ENCODE data around the gene ACP4. TPM values are rescaled to one million over a fixed set of nuclear protein-coding genes. Genes with fewer than 3 reads are reported as not detected.
"Not testable (repeated sequence)": the region's sequence is repeated elsewhere in the genome, so short reads cannot be mapped to it uniquely, and the experiment has no call there.

The ACP4 gene
- total and polyA plus RNA-seq, 4 donors: not detected

DNA sequence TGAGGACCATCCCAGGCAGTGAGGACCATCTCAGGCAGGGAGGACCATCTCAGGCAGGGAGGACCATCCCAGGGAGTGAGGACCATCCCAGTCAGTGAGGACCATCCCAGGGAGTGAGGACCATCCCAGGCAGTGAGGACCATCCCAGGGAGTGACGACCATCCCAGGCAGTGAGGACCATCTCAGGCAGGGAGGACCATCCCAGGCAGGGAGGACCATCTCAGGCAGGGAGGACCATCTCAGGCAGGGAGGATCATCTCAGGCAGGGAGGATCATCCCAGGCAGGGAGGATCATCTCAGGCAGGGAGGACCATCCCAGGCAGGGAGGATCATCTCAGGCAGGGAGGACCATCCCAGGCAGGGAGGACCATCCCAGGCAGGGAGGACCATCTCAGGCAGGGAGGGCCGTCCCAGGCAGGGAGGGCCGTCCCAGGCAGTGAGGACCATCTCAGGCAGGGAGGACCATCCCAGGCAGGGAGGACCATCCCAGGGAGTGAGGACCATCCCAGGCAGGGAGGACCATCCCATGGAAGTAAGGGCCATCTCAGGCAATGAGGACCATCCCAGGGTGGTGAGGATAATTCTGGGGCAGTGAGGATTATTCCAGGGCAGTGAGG is 21.5 kb downstream of the ACP4 start:
- intact Hi-C loops (cut with DNase I); H3K4me1 ChIP-seq (ENCODE audit: control insufficient read depth in 1 of 2, insufficient read depth in 2 of 2, low read length in 2 of 2); ATAC-seq (ENCODE audit: low FRiP score); H3K27ac ChIP-seq (ENCODE audit: low read depth in 1 of 2, low read length in 2 of 2); H3K36me3 ChIP-seq (ENCODE audit: control insufficient read depth in 1 of 2, insufficient read depth in 2 of 2, low read length in 1 of 2); H3K9me3 ChIP-seq (ENCODE audit: control insufficient read depth, low read length); H3K4me3 ChIP-seq (ENCODE audit: low read length in 2 of 2); DNase-seq; H3K27me3 ChIP-seq (ENCODE audit: control insufficient read depth in 1 of 2, insufficient read depth in 2 of 2, low read length in 1 of 2): not testable (repeated sequence)
- 75 to 81% methylated on average over 3 of the region's 3 CpGs for WGBS, 2 donors

DNA sequence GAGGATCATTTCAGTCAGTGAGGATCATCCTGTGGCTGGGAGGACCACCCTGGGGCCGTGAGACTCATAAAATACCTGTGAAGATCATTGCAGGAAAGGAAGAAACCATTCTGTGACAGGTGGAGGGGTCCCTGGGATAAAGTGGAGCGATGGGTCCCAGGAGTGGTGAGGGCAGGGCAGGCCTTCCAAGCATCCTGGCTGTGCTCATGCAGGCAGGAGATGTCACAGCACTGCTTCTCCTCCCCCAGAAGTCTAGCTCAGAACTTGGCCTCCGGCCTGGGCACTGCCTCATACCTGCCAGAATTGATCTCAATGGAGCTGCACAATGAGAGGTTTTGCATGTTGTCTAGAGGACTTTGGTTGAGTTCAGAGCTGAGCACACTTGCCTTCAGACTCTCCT is 22.3 kb downstream of the ACP4 start:
- Histone ChIP-seq H3K27ac (ENCODE audit: low read depth in 1 of 2, low read length in 2 of 2) (no peak overlapping the region), H3K9me3 (ENCODE audit: control insufficient read depth, low read length) (peaks cover 2% of the 10 kb centered on the region), H3K4me1 (ENCODE audit: control insufficient read depth in 1 of 2, insufficient read depth in 2 of 2, low read length in 2 of 2) (no peaks in the 10 kb centered on the region), H3K36me3 (ENCODE audit: control insufficient read depth in 1 of 2, insufficient read depth in 2 of 2, low read length in 1 of 2) (no peaks in the 10 kb centered on the region), H3K27me3 (ENCODE audit: control insufficient read depth in 1 of 2, insufficient read depth in 2 of 2, low read length in 1 of 2) (no peaks in the 10 kb centered on the region), H3K4me3 (ENCODE audit: low read length in 2 of 2) (no peak overlapping the region)
- DNase-seq (no peak), ATAC-seq (ENCODE audit: low FRiP score) (no peak)
- intact Hi-C loops (cut with DNase I): no loop called here
- WGBS, 2 donors: 59 to 85% methylated on average over 3 of the region's 3 CpGs

DNA sequence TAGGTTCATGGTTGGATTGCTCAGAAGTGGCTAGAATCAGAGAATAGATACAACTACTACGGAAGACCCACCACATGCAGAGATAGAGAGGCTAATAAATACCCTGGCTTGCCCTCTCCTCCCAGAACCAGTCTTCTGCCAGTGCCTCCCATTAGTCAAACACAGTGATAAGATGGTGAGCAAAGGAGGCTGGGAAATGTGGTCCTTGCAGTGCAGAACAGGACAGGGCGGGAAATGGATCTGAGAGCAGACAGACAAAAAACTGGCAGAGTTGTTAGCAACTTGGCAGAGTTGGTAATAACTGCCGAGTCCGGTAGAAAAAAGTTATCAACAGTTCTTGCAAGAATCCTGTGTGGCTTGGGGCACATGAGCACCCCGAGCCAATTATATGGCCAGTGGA is 24.7 kb downstream of the ACP4 start:
- Histone ChIP-seq H3K4me1 (ENCODE audit: control insufficient read depth in 1 of 2, insufficient read depth in 2 of 2, low read length in 2 of 2) (no peaks in the 10 kb centered on the region), H3K27me3 (ENCODE audit: control insufficient read depth in 1 of 2, insufficient read depth in 2 of 2, low read length in 1 of 2) (no peaks in the 10 kb centered on the region), H3K36me3 (ENCODE audit: control insufficient read depth in 1 of 2, insufficient read depth in 2 of 2, low read length in 1 of 2) (no peaks in the 10 kb centered on the region), H3K9me3 (ENCODE audit: control insufficient read depth, low read length) (peaks cover 2% of the 10 kb centered on the region), H3K27ac (ENCODE audit: low read depth in 1 of 2, low read length in 2 of 2) (no peak overlapping the region), H3K4me3 (ENCODE audit: low read length in 2 of 2) (no peak overlapping the region)
- no peak for DNase-seq
- intact Hi-C loops (cut with DNase I): no loop called here
- WGBS, 2 donors: 71 to 75% methylated on average over 5 of the region's 5 CpGs
- no peak for ATAC-seq (ENCODE audit: low FRiP score)

GRCh38 chr19:50815439-50815838 is 25.2 kb downstream of the ACP4 start:
- H3K4me1 ChIP-seq (ENCODE audit: control insufficient read depth in 1 of 2, insufficient read depth in 2 of 2, low read length in 2 of 2): no peaks in the 10 kb centered on the region
- DNase-seq (no peak), ATAC-seq (ENCODE audit: low FRiP score) (no peak)
- H3K36me3 ChIP-seq (ENCODE audit: control insufficient read depth in 1 of 2, insufficient read depth in 2 of 2, low read length in 1 of 2): no peaks in the 10 kb centered on the region
- H3K27me3 ChIP-seq (ENCODE audit: control insufficient read depth in 1 of 2, insufficient read depth in 2 of 2, low read length in 1 of 2): no peaks in the 10 kb centered on the region
- intact Hi-C loops (cut with DNase I): no loop called here
- peaks cover 2% of the 10 kb centered on the region for H3K9me3 ChIP-seq (ENCODE audit: control insufficient read depth, low read length)
- H3K4me3 ChIP-seq (ENCODE audit: low read length in 2 of 2): no peak overlapping the region
- no peak overlapping the region for H3K27ac ChIP-seq (ENCODE audit: low read depth in 1 of 2, low read length in 2 of 2)
- WGBS, 2 donors: 98 to 100% methylated on average over 1 of the region's 1 CpG

GRCh38 chr19:50817941-50818858 is 28.0 kb downstream of the ACP4 start:
- ATAC-seq (ENCODE audit: low FRiP score): peak; percentile 30
- intact Hi-C loops (cut with DNase I): loop anchor here in 1 of 2 donors (2.0 kb wide), 1 partner anchor 57 kb away; no protein-coding TSS in a partner anchor
- Histone ChIP-seq H3K27ac (ENCODE audit: low read depth in 1 of 2, low read length in 2 of 2) (no peak overlapping the region), H3K4me1 (ENCODE audit: control insufficient read depth in 1 of 2, insufficient read depth in 2 of 2, low read length in 2 of 2) (no peaks in the 10 kb centered on the region), H3K36me3 (ENCODE audit: control insufficient read depth in 1 of 2, insufficient read depth in 2 of 2, low read length in 1 of 2) (no peaks in the 10 kb centered on the region), H3K9me3 (ENCODE audit: control insufficient read depth, low read length) (peaks cover 2% of the 10 kb centered on the region), H3K4me3 (ENCODE audit: low read length in 2 of 2) (no peak overlapping the region), H3K27me3 (ENCODE audit: control insufficient read depth in 1 of 2, insufficient read depth in 2 of 2, low read length in 1 of 2) (no peaks in the 10 kb centered on the region)
- no peak for DNase-seq
- 5 to 6% methylated on average over 51 to 52 of the region's 52 CpGs for WGBS, 2 donors

DNA sequence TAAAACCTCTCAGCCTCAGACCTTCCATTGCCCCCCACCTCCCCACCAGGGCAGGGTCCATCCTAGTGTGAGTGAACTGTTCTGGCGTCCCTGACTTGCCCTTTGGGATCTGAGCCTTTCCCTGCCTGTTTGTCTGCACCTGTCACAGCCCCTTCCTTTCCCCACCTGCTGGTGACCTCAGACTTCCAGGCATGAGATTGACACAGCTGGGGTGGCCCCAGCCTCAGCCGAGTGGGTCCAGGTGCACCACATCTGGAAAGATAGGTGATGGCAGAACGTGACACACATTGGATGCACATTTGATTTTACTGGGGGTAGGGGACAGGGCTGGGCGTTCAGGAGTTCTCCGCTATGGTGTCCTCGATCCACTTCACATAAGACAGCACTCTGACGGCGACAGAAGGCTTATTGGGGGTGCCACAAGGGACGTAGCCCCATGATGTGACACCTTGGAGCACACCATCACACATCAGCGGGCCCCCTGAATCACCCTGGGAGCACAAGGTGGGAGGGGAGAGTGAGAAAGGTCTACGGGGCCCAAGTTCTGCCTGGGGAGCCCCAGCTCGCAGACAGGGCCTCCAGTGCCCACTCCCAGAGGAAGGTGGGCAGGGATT is 28.8 kb downstream of the ACP4 start:
- Histone ChIP-seq H3K36me3 (ENCODE audit: control insufficient read depth in 1 of 2, insufficient read depth in 2 of 2, low read length in 1 of 2) (no peaks in the 10 kb centered on the region), H3K9me3 (ENCODE audit: control insufficient read depth, low read length) (peaks cover 2% of the 10 kb centered on the region), H3K27me3 (ENCODE audit: control insufficient read depth in 1 of 2, insufficient read depth in 2 of 2, low read length in 1 of 2) (no peaks in the 10 kb centered on the region), H3K4me3 (ENCODE audit: low read length in 2 of 2) (no peak overlapping the region), H3K4me1 (ENCODE audit: control insufficient read depth in 1 of 2, insufficient read depth in 2 of 2, low read length in 2 of 2) (no peaks in the 10 kb centered on the region), H3K27ac (ENCODE audit: low read depth in 1 of 2, low read length in 2 of 2) (no peak overlapping the region)
- intact Hi-C loops (cut with DNase I): loop anchor here in 1 of 2 donors (2.0 kb wide), 1 partner anchor 58 kb away; no protein-coding TSS in a partner anchor
- DNase-seq (no peak), ATAC-seq (ENCODE audit: low FRiP score) (no peak)
- 58 to 64% methylated on average over 12 of the region's 12 CpGs for WGBS, 2 donors

GRCh38 chr19:50819636-50820035 is 29.4 kb downstream of the ACP4 start:
- H3K9me3 ChIP-seq (ENCODE audit: control insufficient read depth, low read length): peaks cover 2% of the 10 kb centered on the region
- no peaks in the 10 kb centered on the region for H3K27me3 ChIP-seq (ENCODE audit: control insufficient read depth in 1 of 2, insufficient read depth in 2 of 2, low read length in 1 of 2)
- WGBS, 2 donors: 19 to 34% methylated on average over 8 of the region's 8 CpGs
- no peaks in the 10 kb centered on the region for H3K4me1 ChIP-seq (ENCODE audit: control insufficient read depth in 1 of 2, insufficient read depth in 2 of 2, low read length in 2 of 2)
- H3K4me3 ChIP-seq (ENCODE audit: low read length in 2 of 2): no peak overlapping the region
- ATAC-seq (ENCODE audit: low FRiP score) (no peak), DNase-seq (no peak)
- intact Hi-C loops (cut with DNase I): loop anchor here in 1 of 2 donors (2.0 kb wide), 1 partner anchor 59 kb away; no protein-coding TSS in a partner anchor
- H3K27ac ChIP-seq (ENCODE audit: low read depth in 1 of 2, low read length in 2 of 2): no peak overlapping the region
- no peaks in the 10 kb centered on the region for H3K36me3 ChIP-seq (ENCODE audit: control insufficient read depth in 1 of 2, insufficient read depth in 2 of 2, low read length in 1 of 2)

GRCh38 chr19:50820086-50820485 is 29.9 kb downstream of the ACP4 start:
- DNase-seq (no peak), ATAC-seq (ENCODE audit: low FRiP score) (no peak)
- Histone ChIP-seq H3K4me3 (ENCODE audit: low read length in 2 of 2) (no peak overlapping the region), H3K36me3 (ENCODE audit: control insufficient read depth in 1 of 2, insufficient read depth in 2 of 2, low read length in 1 of 2) (no peaks in the 10 kb centered on the region), H3K27ac (ENCODE audit: low read depth in 1 of 2, low read length in 2 of 2) (no peak overlapping the region), H3K27me3 (ENCODE audit: control insufficient read depth in 1 of 2, insufficient read depth in 2 of 2, low read length in 1 of 2) (no peaks in the 10 kb centered on the region), H3K4me1 (ENCODE audit: control insufficient read depth in 1 of 2, insufficient read depth in 2 of 2, low read length in 2 of 2) (no peaks in the 10 kb centered on the region), H3K9me3 (ENCODE audit: control insufficient read depth, low read length) (peaks cover under 1% of the 10 kb centered on the region)
- 6 to 9% methylated on average over 15 of the region's 15 CpGs for WGBS, 2 donors
- intact Hi-C loops (cut with DNase I): no loop called here
